Astrocyte of the cerebellum (primary cell): ENCODE results near the gene GATA3.

Source experiments
- DNase-seq: peaks from one replicate; pipeline ENCODE4 v3.0.0-alpha.2; 2011; ENCODE audit warnings: low read depth
- H3K4me3 ChIP-seq: 2 replicates; pipeline ENCODE4 v1.5.1; 2011; ENCODE audit warnings: mild to moderate bottlenecking, low read depth, low read length, moderate library complexity
- CTCF ChIP-seq: IDR thresholded peaks from 2 replicates; pipeline ENCODE4 v1.5.1; 2012; ENCODE audit warnings: low read length, low read depth, moderate library complexity, mild to moderate bottlenecking; ENCODE audit errors: missing control alignments
- in situ Hi-C: cut with HindIII; loops from 2 replicates; pipeline ENCODE4 v1.10.0; 2017; ENCODE audit warnings: low sequenced_read_pairs

The GATA3 gene

DNA sequence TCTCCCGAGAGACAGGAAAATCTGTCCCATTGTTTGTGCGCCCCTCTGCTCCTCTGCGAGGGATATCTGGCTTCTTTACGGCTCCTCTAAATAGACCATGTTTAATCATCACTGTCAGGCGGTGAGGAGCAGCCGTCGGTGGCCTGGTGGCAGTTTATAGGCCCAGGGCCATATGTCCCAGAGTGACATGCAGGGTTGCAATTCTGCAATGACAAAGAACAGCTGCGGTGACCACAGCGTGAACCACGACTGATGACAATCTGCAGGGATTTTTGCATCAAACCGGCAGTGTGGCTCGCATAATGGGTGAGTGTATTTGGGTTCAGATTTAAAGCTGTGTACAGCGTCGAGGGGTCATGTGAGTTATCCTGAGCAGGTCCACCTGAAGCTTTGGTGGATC, 41.5 kb downstream of the GATA3 start:
- DNase-seq = no peak
- no peak overlapping the region for H3K4me3 ChIP-seq
- TF ChIP-seq CTCF = no peak
- in situ Hi-C loops = no loop called here

- in situ Hi-C loops = no loop called here
- no peak overlapping the region for H3K4me3 ChIP-seq
- no peak for TF ChIP-seq CTCF
- DNase-seq = no peak
Observed at GRCh38 chr10:8096931-8097330, 42.4 kb downstream of the GATA3 start.

- DNase-seq = no peak
- no peak for TF ChIP-seq CTCF
- in situ Hi-C loops = no loop called here
- no peak overlapping the region for H3K4me3 ChIP-seq
Observed at GRCh38 chr10:8100366-8100765, 45.9 kb downstream of the GATA3 start.

GRCh38 chr10:8102708-8103401, 48.4 kb downstream of the GATA3 start:
- TF ChIP-seq CTCF = no peak
- in situ Hi-C loops = no loop called here
- DNase-seq = no peak
- H3K4me3 ChIP-seq = no peak overlapping the region

DNA sequence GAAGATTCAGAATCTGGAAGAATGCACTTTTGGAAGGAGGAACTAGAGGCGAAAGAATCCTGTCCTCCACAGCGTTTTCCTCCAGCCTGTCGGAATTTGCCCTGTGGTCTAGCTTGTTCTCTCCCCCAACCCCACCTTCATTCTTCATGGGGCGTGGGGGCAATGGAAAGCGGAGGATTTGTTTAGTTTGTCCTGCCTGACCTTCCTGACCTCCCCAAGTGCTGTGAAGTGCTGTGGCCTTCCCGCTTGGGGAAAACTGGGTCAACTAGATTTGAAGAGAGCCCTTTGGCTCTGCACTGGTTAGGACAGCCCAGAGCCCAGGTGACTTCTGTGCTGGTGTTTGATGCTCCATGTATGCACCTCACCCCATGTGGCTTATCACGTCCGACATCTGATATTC, 49.1 kb downstream of the GATA3 start:
- DNase-seq = no peak
- in situ Hi-C loops = no loop called here
- TF ChIP-seq CTCF = no peak
- no peak overlapping the region for H3K4me3 ChIP-seq

DNA sequence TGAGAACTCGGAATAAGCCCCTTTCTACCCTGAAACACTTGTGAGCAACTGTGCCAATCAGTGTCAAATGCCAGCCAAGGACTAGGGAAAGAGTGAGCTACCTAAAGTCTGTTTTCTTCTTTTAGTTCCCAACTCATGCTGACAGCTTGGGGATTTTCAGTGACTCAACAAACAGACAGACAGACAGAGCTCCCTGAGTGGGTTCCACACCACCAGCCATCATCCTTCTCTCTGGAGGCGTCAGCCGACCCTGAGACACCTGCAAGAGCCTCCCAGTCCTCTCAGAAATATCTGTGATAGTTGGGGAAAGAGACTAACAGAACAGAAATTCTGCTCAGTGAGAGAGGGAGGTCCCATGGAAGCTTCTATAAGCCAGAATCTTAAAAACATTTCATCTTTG, 49.5 kb downstream of the GATA3 start:
- TF ChIP-seq CTCF = no peak
- no peak overlapping the region for H3K4me3 ChIP-seq
- no peak for DNase-seq
- in situ Hi-C loops = no loop called here
